Fibroblast of skin of scalp (primary cell): ENCODE measurements around the gene CFAP77.
"Not testable (repeated sequence)": the region's sequence is repeated elsewhere in the genome, so short reads cannot be mapped to it uniquely, and the experiment has no call there.

Experiments used
- DNase-seq: peaks from one replicate; pipeline ENCODE4 v3.0.0-alpha.2; 2013

CFAP77 gene

GRCh38 chr9:132551556-132551955 is 141.5 kb downstream of the CFAP77 start:
- no peak for DNase-seq

- no peak for DNase-seq
These were observed 142.0 kb downstream of the CFAP77 start for GRCh38 chr9:132552041-132552440.

- DNase-seq, result no peak
These were observed 144.7 kb downstream of the CFAP77 start for GRCh38 chr9:132554755-132555154.

- no peak for DNase-seq
These were observed 145.5 kb downstream of the CFAP77 start for GRCh38 chr9:132555528-132555927.

- no peak for DNase-seq
These were observed 146.2 kb downstream of the CFAP77 start for GRCh38 chr9:132556235-132556634.

- DNase-seq, result no peak
These were observed 146.7 kb downstream of the CFAP77 start for GRCh38 chr9:132556714-132557113.

- DNase-seq, result no peak
These were observed 147.1 kb downstream of the CFAP77 start for GRCh38 chr9:132557159-132557558.

GRCh38 chr9:132559711-132560110 is 149.7 kb downstream of the CFAP77 start:
- no peak for DNase-seq

GRCh38 chr9:132560616-132561202 is 150.7 kb downstream of the CFAP77 start:
- DNase-seq, result no peak

- DNase-seq, result no peak
These were observed 152.2 kb downstream of the CFAP77 start for GRCh38 chr9:132562306-132562573.

- DNase-seq, result no peak
These were observed 154.5 kb downstream of the CFAP77 start for GRCh38 chr9:132564526-132564925.

- not testable (repeated sequence) for DNase-seq
These were observed 158.8 kb downstream of the CFAP77 start for GRCh38 chr9:132568787-132569186.

- no peak for DNase-seq
These were observed 162.0 kb downstream of the CFAP77 start for GRCh38 chr9:132571806-132572600.

- peak; percentile 29 for DNase-seq
These were observed 162.9 kb downstream of the CFAP77 start for GRCh38 chr9:132572921-132573320.

GRCh38 chr9:132575005-132575609 is 165.1 kb downstream of the CFAP77 start:
- peak; percentile 78 for DNase-seq

- no peak for DNase-seq
These were observed 165.8 kb downstream of the CFAP77 start for GRCh38 chr9:132575811-132576210.

- DNase-seq, result no peak
These were observed 167.1 kb downstream of the CFAP77 start for GRCh38 chr9:132577119-132577518.

- DNase-seq, result no peak
These were observed 168.4 kb downstream of the CFAP77 start for GRCh38 chr9:132578367-132578932.

- no peak for DNase-seq
These were observed 169.4 kb downstream of the CFAP77 start for GRCh38 chr9:132579427-132579798.

- DNase-seq, result no peak
These were observed 172.3 kb downstream of the CFAP77 start, which contains the start of gene BARHL1 for GRCh38 chr9:132582276-132582785. Gene BARHL1, plus strand, starts transcription at chr9:132582606. Its CDS starts 192 bp downstream, at chr9:132582798.

GRCh38 chr9:132582786-132583583 is 173.0 kb downstream of the CFAP77 start:
- DNase-seq, result no peak

- no peak for DNase-seq
These were observed 173.7 kb downstream of the CFAP77 start for GRCh38 chr9:132583584-132584304.
